GM18508 (cell line): ENCODE data around the gene TM9SF3.

Experiments used
- ATAC-seq: cut with Tn5 transposase; IDR thresholded peaks from one replicate; pipeline ENCODE4 v1.9.1; 2021; ENCODE audit warnings: moderate number of reproducible peaks; ENCODE audit not compliant: insufficient read depth, unreplicated experiment

The TM9SF3 gene

DNA sequence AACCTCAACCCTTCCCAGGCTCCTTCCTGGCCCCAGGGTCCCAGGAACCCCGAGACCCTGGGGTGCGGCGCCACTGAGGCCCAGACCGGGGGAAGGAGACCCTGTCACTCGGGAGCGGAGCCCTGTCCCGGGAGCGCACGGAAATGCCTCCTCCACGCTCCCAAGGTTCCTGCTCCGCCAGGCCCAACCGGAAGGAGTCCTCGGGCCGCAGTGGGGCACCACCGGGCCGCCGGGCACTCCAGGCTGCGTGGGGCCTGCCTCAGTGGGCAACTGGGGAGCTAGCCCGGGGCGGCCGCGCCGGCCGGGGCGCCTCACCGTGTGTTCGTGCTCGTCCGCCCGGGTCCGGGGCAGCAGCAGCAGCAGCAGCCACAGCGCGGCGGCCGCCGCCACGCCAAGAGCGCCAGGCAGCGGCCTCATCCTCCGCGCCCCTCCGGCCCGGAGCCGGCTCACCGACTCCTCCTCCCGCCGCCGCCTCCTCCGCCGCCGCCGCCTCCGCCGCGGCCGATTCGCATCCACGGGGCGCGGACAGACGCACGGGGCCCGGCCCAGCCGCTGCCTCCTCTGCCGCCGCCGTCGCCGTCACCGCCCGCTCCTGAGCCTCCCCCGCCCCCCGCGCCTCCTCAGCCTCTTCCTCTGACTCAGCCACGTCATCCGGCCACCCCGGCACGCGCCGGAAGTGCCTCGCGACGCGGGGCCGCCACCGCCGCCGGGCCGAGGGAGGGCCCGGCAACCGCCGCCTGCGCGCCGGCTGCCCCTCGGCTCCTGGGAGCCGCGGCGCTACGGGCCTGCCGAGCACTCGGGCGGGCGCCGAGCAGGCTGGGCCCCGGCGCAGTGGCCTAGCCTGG lies at the start of gene TM9SF3:
TSS of gene TM9SF3 (minus strand) at position 594 of the 845 bp plus-strand sequence. CDS start at position 417, 177 bp downstream.
- peak; percentile 33 for ATAC-seq

DNA sequence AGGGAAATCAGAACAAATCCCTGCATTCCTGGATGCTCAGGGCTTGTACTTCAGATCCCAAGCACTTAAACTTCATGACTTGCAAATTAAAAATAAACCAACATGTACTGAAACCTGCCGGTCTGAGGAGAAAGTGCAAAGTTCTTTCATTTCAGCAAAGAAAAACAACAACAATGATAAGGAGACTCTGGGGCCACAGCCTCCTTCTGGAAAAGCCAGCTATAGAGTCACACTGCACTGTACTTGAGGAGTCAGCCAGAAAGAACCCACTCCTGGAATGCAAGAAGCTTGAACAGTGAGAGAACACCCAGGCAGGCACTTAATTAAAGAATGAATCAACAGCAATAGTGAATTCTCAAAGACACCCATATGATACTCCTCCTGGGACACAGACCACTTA lies 49.7 kb upstream of the TM9SF3 start:
- no peak for ATAC-seq

DNA sequence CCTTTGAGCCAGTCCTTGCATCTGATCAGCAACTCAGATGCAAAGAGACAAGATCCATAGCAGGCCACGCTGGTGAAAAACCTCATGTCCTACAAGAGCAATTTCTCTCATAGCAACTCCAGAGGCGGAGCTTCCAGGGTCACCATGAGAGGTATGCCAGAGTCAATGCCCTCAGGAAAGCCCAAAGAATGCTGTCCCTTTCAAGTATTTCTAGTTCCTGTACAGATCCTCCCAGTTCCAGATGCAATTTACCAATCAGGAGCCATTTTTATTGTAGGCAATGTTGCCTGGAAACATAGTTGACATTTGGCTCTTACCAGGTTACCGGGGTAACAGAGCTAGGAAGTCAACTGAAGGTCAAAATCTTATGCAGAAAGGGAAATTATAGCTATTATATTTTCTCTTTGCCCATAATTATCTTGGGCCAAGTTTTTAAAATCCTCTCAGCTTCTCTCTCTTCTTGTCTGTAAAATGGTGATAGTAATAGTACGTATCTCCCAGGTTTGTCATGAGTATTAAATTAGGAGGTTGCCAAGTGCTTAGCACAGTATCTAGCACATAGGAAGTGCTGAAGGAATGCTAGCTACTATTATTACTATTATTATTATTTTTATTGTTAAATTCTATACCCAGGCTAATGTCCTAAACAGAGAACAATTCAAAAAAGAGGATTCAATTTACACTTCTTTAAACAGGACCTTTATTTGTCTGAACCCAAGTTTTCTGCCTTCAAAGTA lies 46.3 kb upstream of the TM9SF3 start:
- ATAC-seq: no peak

DNA sequence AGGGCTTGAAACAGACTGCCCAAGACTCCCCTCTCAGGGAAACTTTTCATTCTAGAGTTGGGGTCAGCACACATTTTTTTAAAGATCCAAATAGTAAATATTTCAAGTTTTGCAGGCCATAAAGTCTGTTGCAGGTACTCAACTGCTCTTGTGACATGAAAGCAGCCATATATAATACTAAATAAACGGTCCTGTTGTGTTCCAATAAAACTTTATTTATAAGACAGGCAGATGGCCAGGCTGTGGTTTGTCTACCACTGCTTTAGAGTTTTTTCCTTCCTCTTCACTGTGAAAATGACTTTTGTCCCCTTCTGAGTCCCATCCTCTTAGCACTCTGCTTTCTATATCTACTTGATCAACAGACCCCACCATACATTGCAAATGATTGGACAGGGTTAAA lies 40.5 kb upstream of the TM9SF3 start:
- ATAC-seq: no peak

DNA sequence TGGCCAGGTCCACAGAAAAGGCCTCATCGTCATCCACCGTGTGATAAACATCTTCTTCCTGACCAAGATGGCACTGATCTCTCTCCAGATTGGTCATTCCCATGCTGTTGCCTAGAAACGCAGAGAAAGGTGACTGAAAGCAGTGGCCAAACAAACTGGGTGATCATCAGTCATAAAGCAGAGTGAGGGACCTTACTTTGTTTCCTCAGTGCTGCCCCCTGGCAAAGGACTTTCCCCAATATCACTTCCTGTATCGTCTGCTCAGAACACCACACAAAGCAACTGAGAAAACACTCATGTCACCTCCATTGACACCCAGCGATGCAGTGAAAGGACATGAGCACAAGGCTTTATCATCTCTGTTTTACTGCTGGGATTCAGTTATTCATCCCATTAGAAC lies 40.0 kb upstream of the TM9SF3 start:
- no peak for ATAC-seq

- ATAC-seq: no peak
These were observed 38.4 kb upstream of the TM9SF3 start for GRCh38 chr10:96625173-96625572.

- ATAC-seq: no peak
These were observed 35.4 kb upstream of the TM9SF3 start for GRCh38 chr10:96622013-96622787.

DNA sequence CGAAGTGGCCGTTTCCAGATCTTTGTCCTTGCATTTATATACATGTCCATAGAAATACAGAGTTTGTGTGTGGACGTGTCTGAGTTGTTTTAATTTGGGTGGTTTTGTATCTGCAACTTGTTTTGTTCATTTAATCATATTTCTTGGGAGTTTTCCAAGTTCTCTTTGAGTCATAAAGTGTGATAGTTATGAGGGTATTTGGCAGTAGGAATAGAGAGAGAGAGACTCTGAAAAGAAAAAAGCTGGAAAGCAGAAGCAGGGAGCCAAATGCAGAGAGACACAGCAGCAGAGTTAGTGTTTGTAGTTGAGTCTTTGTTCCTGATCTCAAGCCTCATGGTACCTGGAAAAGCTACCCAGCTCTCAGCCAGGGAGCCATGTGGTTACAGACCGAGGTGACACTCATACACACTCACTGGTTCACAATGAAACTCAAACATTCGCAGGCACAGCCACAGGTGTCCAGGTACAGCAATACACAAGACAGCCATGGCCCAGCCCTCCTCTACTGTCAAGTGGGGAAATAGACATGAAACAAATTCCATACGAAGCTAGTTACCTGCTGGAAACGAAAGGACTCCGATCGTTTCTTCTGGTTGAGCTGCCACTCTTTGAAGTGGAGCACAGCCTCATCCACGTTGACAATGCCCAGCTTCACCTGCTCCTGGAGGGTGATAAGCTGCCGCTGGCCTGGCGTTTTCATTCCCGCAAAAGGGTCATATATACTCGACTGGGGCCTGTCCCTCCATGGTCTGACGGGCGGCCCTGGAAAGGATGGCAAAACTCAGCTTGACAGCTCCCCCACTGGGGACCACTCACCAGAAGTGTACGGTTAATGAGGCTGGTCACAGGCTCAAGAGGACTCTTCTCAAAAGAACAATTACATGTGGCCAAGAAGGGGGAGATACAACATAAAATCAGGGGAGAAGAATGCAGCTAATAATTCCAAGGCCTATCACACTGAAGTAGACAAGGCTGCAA lies 33.3 kb upstream of the TM9SF3 start:
- ATAC-seq: no peak

GRCh38 chr10:96619120-96619519 lies 32.3 kb upstream of the TM9SF3 start:
- ATAC-seq: no peak

DNA sequence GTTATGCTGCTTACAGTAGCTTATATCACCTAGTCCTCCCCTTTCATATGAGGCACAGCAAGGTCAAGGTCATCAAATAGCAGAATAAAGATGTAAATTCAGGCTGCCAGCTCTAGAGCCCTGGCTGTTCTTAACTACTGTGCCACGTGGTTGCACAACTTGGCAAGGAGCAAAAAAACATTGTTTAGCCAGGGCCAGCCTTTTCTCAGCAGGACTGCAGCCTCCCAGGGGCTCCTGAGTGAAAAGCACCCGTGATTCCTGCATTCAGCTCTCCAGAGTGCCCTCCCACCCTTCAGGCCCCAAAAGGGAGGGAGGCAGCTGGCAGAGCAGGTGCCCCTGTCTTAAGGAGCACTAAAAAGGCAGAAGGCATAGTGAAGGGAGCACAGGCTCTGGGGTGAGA lies 31.8 kb upstream of the TM9SF3 start:
- ATAC-seq: no peak

DNA sequence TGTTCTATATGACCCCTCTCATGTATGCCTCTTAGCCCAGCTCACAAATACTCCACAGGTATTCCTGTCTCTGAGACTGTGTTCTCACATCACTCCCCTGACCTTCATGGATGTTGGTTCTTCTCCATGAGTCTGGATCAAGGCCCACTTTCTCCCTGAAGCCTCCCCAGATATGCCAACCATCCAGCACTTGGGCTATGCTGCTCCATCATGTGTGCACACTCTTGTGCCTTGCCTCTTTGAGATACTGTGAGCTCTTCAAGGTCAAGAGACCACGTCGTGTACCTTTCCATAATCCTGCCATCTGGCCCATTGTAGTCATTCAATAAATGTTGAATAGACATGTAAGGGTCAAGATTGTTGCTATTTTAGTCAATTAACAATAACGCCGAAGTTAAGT lies 30.1 kb upstream of the TM9SF3 start:
- ATAC-seq: no peak

- ATAC-seq: no peak
These were observed 27.7 kb upstream of the TM9SF3 start for GRCh38 chr10:96614515-96614914.

GRCh38 chr10:96613576-96613975 lies 26.8 kb upstream of the TM9SF3 start:
- ATAC-seq: no peak

DNA sequence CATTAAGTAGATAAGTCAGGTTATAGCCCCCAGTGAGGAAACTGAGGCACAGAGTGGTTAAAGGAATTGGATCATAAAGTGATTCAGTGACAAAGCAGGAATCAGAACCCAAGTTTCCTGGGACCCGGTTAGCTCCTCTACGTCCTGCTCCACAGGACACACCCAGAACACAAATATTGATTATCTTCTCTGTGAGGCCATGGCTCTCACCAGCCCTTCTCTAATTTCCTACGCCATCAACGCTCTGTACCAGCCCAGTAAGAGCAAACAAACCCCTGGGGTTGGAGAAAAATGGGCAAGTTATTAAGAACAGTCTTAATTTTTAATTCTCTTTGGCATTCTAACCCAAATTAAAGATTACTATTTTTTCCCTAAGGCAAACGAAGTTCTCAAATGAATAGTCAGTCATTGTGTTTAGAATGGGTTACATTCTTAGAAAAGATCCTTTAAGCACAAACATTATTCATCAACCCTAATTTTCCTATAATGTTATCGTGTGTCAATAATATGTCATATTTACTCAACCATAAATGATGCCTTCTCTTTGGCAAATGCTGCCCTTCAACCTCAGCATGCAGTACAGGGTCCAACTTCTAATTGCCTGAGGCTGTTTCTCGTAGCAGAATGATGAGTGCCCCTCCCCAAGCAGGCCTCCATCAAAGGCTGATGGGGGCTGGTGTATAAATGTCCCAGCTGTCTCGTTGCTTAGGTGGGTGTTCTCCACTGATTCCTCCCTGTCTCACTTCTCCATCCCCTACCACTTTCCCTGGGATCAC lies 25.4 kb upstream of the TM9SF3 start:
- no peak for ATAC-seq

DNA sequence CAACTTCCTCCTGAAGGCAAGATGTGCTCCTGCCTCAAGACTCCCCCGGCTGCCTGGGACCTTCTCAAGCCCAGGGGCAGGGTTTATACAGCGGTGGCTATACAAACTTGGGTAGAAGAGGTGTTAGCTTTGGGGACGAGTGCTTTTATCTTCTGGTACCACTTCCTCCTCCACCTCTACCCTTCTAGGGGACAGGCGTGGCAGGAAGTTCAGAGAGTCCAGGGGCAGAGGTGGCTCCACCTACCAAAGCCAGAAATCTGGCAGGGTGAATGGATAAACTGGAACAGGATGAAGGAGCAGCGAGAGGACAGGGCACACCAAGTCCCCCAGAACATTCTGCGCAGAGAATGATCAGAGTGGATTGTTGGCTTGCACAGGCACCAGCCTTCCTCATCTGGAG lies 24.0 kb upstream of the TM9SF3 start:
- ATAC-seq: no peak

DNA sequence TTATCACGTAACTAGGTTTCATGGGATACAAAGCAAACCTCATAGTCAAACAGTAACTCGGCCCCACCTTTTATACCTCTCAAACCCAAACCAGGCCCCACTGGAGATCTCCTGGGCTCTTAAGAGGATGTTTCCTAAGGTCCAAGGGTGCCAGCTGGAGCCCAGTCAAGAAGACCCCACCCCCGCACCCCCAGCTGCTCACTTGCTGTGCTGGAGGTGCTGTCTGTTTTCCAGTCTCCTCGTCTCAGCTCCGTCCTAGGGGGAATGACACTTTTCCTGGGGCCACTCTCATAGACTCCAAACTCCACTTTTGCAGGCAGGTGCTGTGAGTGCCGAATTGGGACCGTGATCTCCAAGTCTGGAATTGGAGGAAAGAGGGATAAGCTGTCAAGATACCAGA lies 22.7 kb upstream of the TM9SF3 start:
- no peak for ATAC-seq

DNA sequence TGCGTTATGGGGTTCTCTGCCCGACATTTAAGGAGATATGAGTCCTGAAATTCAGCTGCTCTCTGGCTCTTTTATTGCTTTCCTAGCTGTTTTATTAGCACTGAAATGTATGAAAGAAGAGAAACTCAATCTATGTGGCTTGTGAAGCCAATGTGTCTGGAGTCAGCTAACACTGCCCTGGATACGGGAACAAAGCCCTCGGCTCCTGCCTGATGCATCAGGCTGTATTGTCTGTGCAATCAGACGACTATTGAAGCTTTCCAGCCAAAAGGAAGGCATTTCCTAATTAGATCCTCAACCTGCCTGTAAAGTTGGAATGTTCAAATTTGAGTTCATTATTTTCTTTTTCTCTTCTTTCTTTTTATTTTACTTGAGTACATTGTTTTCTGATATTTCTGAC lies 22.0 kb upstream of the TM9SF3 start:
- no peak for ATAC-seq

DNA sequence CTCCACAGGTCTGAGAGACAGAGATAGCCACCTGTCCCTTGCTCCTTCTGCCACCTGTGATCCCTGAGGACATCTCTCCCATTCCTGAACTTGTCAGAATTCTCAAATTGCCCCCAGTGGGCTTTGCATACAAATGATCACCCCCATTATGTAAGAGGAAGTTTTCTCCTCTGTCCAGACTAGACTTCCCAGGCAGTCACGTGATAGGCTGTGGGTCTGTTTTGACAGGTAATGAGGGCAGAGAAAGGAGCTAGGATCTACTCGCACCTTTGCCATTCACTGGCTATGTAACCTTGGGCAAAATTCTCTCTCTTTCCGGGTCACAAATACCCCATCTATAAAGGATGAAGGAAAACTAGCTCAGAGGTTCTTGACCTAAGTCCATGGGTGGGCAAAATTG lies 21.4 kb upstream of the TM9SF3 start:
- ATAC-seq: no peak

- ATAC-seq: no peak
These were observed 20.1 kb upstream of the TM9SF3 start for GRCh38 chr10:96606946-96607345.
